PC-9 (cell line): ENCODE results near the gene WDR49. TPM values are rescaled to one million over a fixed set of nuclear protein-coding genes. Genes with fewer than 3 reads are reported as not detected.

Experiments
- BruUV-seq: library from RNA; stranded (reverse); fragments of 400-500 nt; replicated peaks from 2 replicates; lab custom pipeline; 2021; lab: Mats Ljungman, UMichigan
- CTCF ChIA-PET: fragments of 300-600 bp; sonication (Branson Sonifier 250); formaldehyde crosslinking; loops from one replicate; lab custom pipeline; 2022; ENCODE audit warnings: antibody characterized with exemption; lab: Charles Lee
- POLR2A ChIA-PET: fragments of 300-600 bp; sonication (Branson Sonifier 250); formaldehyde crosslinking; loops from one replicate; lab custom pipeline; 2022; ENCODE audit warnings: antibody characterized with exemption; ENCODE audit not compliant: unreplicated experiment; lab: Charles Lee
- DNase-seq, 2 experiments: peaks; one replicate each; pipeline versions ENCODE4 v3.0.0 to v3.0.0-alpha.2; 2015 to 2022; ENCODE audit warnings: mixed read lengths in 1 of 2
- H2AFZ ChIP-seq: fragments of 200-600 bp; sonication (generic); 2 replicates; pipeline ENCODE4 v1.8.1; 2017; ENCODE audit warnings: antibody characterized with exemption
- H3F3A ChIP-seq: fragments of 200-600 bp; sonication (generic); 2 replicates; pipeline ENCODE4 v1.8.1; 2017; ENCODE audit warnings: antibody characterized with exemption, mild to moderate bottlenecking, low read depth; ENCODE audit not compliant: insufficient read depth
- H3K27ac ChIP-seq: fragments of 200-600 bp; sonication (generic); 2 replicates; pipeline ENCODE4 v1.6.1; 2016; ENCODE audit warnings: mixed run types
- H3K27me3 ChIP-seq: fragments of 200-600 bp; sonication (generic); 2 replicates; pipeline ENCODE4 v1.6.1; 2016; ENCODE audit warnings: low read depth, mixed run types; ENCODE audit not compliant: insufficient read depth
- H3K36me3 ChIP-seq: fragments of 200-600 bp; sonication (generic); 2 replicates; pipeline ENCODE4 v1.6.1; 2016; ENCODE audit warnings: low read depth, mixed run types
- H3K4me1 ChIP-seq: fragments of 200-600 bp; sonication (generic); replicated peaks from 2 replicates; pipeline ENCODE4 v1.6.1; 2016; ENCODE audit warnings: mixed run types; ENCODE audit not compliant: insufficient read depth
- H3K4me2 ChIP-seq: fragments of 200-600 bp; sonication (generic); 2 replicates; pipeline ENCODE4 v1.6.1; 2017; ENCODE audit warnings: mixed run types
- H3K4me3 ChIP-seq: fragments of 200-600 bp; sonication (generic); 2 replicates; pipeline ENCODE4 v1.6.1; 2016; ENCODE audit warnings: mixed run types
- H3K79me2 ChIP-seq: fragments of 200-600 bp; sonication (generic); 2 replicates; pipeline ENCODE4 v1.6.1; 2017; ENCODE audit warnings: low read depth, mixed run types
- H3K9me2 ChIP-seq: fragments of 200-600 bp; sonication (generic); 2 replicates; pipeline ENCODE4 v1.8.1; 2017; ENCODE audit warnings: mild to moderate bottlenecking; ENCODE audit not compliant: insufficient read depth
- H3K9me3 ChIP-seq: fragments of 200-600 bp; sonication (generic); 2 replicates; pipeline ENCODE4 v1.8.1; 2016; ENCODE audit warnings: low read depth; ENCODE audit not compliant: insufficient read depth
- H4K20me1 ChIP-seq: fragments of 200-600 bp; sonication (generic); 2 replicates; pipeline ENCODE4 v1.8.1; 2017; ENCODE audit not compliant: insufficient read depth
- EZH2 ChIP-seq: fragments of 200-600 bp; sonication (generic); IDR thresholded peaks from 2 replicates; pipeline ENCODE4 v1.8.0; 2017; ENCODE audit warnings: antibody characterized with exemption, low read depth
- intact Hi-C: fragments of 100-400 bp; cut with micrococcal nuclease; formaldehyde crosslinking; loops from one replicate; pipeline ENCODE4 v1.10.0; 2022; ENCODE audit not compliant: unreplicated experiment
- total RNA-seq: library from RNA; stranded (reverse); gene quantifications from 2 replicates; pipeline ENCODE4 v1.2.3, GENCODE V29; 2021
- TF ChIP-seq, protein P1 (sequence below): fragments of 200-600 bp; sonication (generic); conservative IDR thresholded peaks from 2 replicates; pipeline ENCODE4 v1.6.1; 2017; ENCODE audit warnings: mixed run types, antibody characterized with exemption, mild to moderate bottlenecking, moderate library complexity

WDR49 gene
- total RNA-seq, 1 experiment from 2014 or later = 0.28 TPM

DNA sequence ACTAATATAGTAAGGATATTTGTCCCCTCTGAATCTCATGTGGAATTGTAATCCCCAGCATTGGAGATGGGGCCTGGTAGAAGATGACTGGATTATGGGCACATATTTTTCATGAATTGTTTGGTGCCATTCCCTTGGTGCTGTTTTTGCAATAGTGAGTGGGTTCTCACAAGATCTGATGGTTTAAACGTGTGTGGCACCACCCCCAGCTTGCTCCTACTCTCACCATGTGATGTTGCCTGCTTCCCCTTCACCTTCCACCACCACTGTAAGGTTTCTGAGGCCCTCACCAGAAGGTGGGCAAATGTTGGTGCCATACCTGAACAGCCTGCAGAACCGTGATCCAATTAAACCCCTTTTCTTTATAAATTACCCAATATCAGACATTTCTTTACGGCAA is 151.8 kb downstream of the WDR49 start:
- Histone ChIP-seq H2AFZ (no peak overlapping the region), H3K9me3 (no peaks in the 10 kb centered on the region), H3F3A (no peaks in the 10 kb centered on the region), H4K20me1 (no peaks in the 10 kb centered on the region), H3K79me2 (no peaks in the 10 kb centered on the region), H3K27me3 (no peaks in the 10 kb centered on the region), H3K4me3 (no peak overlapping the region), H3K9me2 (no peaks in the 10 kb centered on the region), H3K27ac (no peak overlapping the region), H3K36me3 (no peaks in the 10 kb centered on the region), H3K4me1 (no peaks in the 10 kb centered on the region), H3K4me2 (no peak overlapping the region)
- ChIA-PET CTCF (no interaction called here), POLR2A (no interaction called here)
- BruUV-seq = no TSS peak
- DNase-seq = no peak
- TF ChIP-seq, protein P1, sequence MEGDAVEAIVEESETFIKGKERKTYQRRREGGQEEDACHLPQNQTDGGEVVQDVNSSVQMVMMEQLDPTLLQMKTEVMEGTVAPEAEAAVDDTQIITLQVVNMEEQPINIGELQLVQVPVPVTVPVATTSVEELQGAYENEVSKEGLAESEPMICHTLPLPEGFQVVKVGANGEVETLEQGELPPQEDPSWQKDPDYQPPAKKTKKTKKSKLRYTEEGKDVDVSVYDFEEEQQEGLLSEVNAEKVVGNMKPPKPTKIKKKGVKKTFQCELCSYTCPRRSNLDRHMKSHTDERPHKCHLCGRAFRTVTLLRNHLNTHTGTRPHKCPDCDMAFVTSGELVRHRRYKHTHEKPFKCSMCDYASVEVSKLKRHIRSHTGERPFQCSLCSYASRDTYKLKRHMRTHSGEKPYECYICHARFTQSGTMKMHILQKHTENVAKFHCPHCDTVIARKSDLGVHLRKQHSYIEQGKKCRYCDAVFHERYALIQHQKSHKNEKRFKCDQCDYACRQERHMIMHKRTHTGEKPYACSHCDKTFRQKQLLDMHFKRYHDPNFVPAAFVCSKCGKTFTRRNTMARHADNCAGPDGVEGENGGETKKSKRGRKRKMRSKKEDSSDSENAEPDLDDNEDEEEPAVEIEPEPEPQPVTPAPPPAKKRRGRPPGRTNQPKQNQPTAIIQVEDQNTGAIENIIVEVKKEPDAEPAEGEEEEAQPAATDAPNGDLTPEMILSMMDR = no peak
- no peak for TF ChIP-seq EZH2
- intact Hi-C loops = no loop called here

DNA sequence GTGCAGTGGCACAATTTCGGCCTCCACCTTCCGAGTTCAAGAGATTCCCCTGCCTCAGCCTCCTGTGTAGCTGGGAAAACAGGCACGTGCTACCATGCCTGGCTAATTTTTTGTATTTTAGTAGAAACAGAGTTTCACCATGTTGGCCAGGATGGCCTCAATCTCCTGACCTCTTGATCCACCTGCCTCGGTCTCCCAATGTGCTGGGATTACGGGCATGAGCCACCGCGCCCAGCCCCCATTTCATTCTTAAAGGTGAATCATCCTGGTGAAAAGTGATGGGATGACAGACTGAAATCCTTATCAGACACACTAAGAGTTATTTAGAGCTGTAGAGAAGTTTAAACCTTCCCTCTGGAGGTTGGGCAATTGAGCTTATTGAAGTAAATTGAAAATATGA is 155.8 kb downstream of the WDR49 start:
- POLR2A ChIA-PET = no interaction called here

DNA sequence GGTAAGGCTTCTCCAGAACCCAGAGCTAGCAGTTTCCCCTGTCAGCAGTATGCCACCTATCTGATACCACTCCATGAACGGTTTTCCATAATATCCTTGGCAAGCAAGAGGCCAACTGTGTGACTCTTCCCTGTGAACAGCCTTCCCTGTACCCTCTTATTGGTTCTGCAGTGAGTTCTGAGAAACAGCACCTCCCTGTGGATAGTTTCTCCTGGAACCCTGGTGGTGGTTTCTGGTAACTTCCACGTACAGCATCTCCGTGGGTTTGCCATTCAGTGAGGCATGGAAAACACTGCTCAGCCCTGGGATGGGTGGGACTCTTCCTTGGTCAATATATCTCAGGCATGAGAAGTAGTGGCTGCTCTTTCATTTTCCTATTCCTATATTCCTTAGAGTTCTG is 160.5 kb downstream of the WDR49 start:
- Histone ChIP-seq H3K27me3 (no peaks in the 10 kb centered on the region), H3K4me3 (no peak overlapping the region), H3K4me1 (no peaks in the 10 kb centered on the region), H3K9me2 (no peaks in the 10 kb centered on the region), H3F3A (no peaks in the 10 kb centered on the region), H4K20me1 (0 out of 2 replicates have a peak, but pooled peaks cover 3% of the 10 kb centered on the region), H3K36me3 (no peaks in the 10 kb centered on the region), H3K27ac (no peak overlapping the region), H3K79me2 (no peaks in the 10 kb centered on the region), H3K9me3 (no peaks in the 10 kb centered on the region), H3K4me2 (no peak overlapping the region), H2AFZ (no peak overlapping the region)
- no TSS peak for BruUV-seq
- no peak for TF ChIP-seq EZH2
- TF ChIP-seq, protein P1 = 0 out of 2 replicates have a peak, but pooled peaks have one; percentile 25
- ChIA-PET POLR2A (no interaction called here), CTCF (no interaction called here)
- intact Hi-C loops = no loop called here
- no peak for DNase-seq

More for the DNA sequence above, 155.8 kb downstream of the WDR49 start:
- no peak for DNase-seq
- Histone ChIP-seq H3K9me3 (no peaks in the 10 kb centered on the region), H3K79me2 (no peaks in the 10 kb centered on the region), H3F3A (no peaks in the 10 kb centered on the region), H3K4me1 (no peaks in the 10 kb centered on the region), H3K4me2 (no peak overlapping the region), H3K4me3 (no peak overlapping the region), H3K27ac (no peak overlapping the region), H2AFZ (no peak overlapping the region), H3K9me2 (no peaks in the 10 kb centered on the region), H3K27me3 (no peaks in the 10 kb centered on the region), H4K20me1 (0 out of 2 replicates have a peak, but pooled peaks cover 3% of the 10 kb centered on the region), H3K36me3 (no peaks in the 10 kb centered on the region)
- CTCF ChIA-PET = no interaction called here
- no peak for TF ChIP-seq EZH2
- TF ChIP-seq, protein P1 = no peak
- BruUV-seq = no TSS peak
- intact Hi-C loops = no loop called here
